B cell (primary cell): ENCODE results near the gene ABCD1. TPM values are rescaled to one million over a fixed set of nuclear protein-coding genes. Genes with fewer than 3 reads are reported as not detected.

Experiments used
- ATAC-seq: fragments of 200-7000 bp; cut with Tn5 transposase; one replicate; pipeline ENCODE4 v1.10.0; 2021; ENCODE audit warnings: low read depth, mild to moderate bottlenecking, moderate number of reproducible peaks, moderate library complexity
- CTCF ChIA-PET: fragments of 350-600 bp; sonication (Branson Sonifier 250); formaldehyde crosslinking; loops from one replicate; lab custom pipeline; 2021; ENCODE audit warnings: antibody characterized with exemption, inconsistent platforms; lab: Charles Lee
- POLR2A ChIA-PET: fragments of 350-600 bp; sonication (Branson Sonifier 250); formaldehyde crosslinking; loops from one replicate; lab custom pipeline; 2021; ENCODE audit warnings: antibody characterized with exemption; lab: Charles Lee
- DNase-seq: peaks from one replicate; pipeline ENCODE4 v3.0.0; 2013
- H2AFZ ChIP-seq: 2 replicates; pipeline ENCODE4 v1.6.1; 2012; ENCODE audit warnings: mild to moderate bottlenecking, low read depth, low read length; ENCODE audit not compliant: insufficient read depth, poor library complexity, severe bottlenecking
- H3K27ac ChIP-seq, 2 donors: 1 replicate in 1 of 2; 2 replicates in 1 of 2; pipeline ENCODE4 v1.5.1; 2012 to 2013; ENCODE audit warnings: low read length in 2 of 2, mild to moderate bottlenecking in 2 of 2, moderate library complexity in 1 of 2
- H3K27me3 ChIP-seq, 4 experiments: fragments of 200-600 bp in 1 of 4; sonication (generic) in 1 of 4; replicated peaks in 1 of 4; 1 replicate in 2 of 4; 2 replicates in 2 of 4; pipeline versions ENCODE4 v1.6.1 to v1.7.0; 2013 to 2016; ENCODE audit warnings: low read length in 3 of 4, mild to moderate bottlenecking in 2 of 4, mixed read lengths in 1 of 4, moderate library complexity in 1 of 4; ENCODE audit not compliant: insufficient read depth in 4 of 4, control insufficient read depth in 3 of 4; ENCODE audit errors: control extremely low read depth in 1 of 4
- H3K36me3 ChIP-seq, 2 experiments: replicated peaks in 1 of 2; 1 replicate in 1 of 2; 2 replicates in 1 of 2; pipeline versions ENCODE4 v1.6.1 to v1.7.1; 2013; ENCODE audit warnings: low read length in 1 of 2; ENCODE audit not compliant: insufficient read depth in 2 of 2, control insufficient read depth in 1 of 2; ENCODE audit errors: control extremely low read depth in 1 of 2, extremely low read depth in 1 of 2
- H3K4me1 ChIP-seq, 2 donors: fragments of 200-600 bp in 1 of 2; sonication (generic) in 1 of 2; 1 replicate in 1 of 2; 2 replicates in 1 of 2; pipeline versions ENCODE4 v1.5.1 to v1.6.1; 2013 to 2017; ENCODE audit warnings: low read length in 2 of 2; ENCODE audit not compliant: control insufficient read depth in 2 of 2, insufficient read depth in 2 of 2
- H3K4me2 ChIP-seq: replicated peaks from 2 replicates; pipeline ENCODE3; 2012; ENCODE audit warnings: mild to moderate bottlenecking, low read depth, low read length; ENCODE audit not compliant: poor library complexity, severe bottlenecking
- H3K4me3 ChIP-seq, 5 experiments: fragments of 200-600 bp in 1 of 5; sonication (generic) in 1 of 5; 1 replicate in 3 of 5; 2 replicates in 2 of 5; pipeline versions ENCODE4 v1.5.1 to v1.7.0; 2011 to 2016; ENCODE audit warnings: low read length in 4 of 5, mild to moderate bottlenecking in 4 of 5, low read depth in 2 of 5, control low read depth in 1 of 5, moderate library complexity in 1 of 5; ENCODE audit not compliant: insufficient read depth in 1 of 5; ENCODE audit errors: control extremely low read depth in 1 of 5, extremely low read depth in 1 of 5
- H3K79me2 ChIP-seq: fragments of 200-600 bp; sonication (generic); one replicate; pipeline ENCODE4 v1.6.0; 2016; ENCODE audit warnings: low read length; ENCODE audit not compliant: control insufficient read depth, insufficient read depth
- H3K9ac ChIP-seq: fragments of 200-600 bp; sonication (generic); 2 replicates; pipeline ENCODE4 v1.6.1; 2017; ENCODE audit warnings: mild to moderate bottlenecking, low read length, moderate library complexity
- H3K9me3 ChIP-seq, 3 donors: one replicate each; pipeline versions ENCODE4 v1.6.1 to v1.7.1; 2013; ENCODE audit warnings: low read length in 2 of 3; ENCODE audit not compliant: control insufficient read depth in 2 of 3, insufficient read depth in 1 of 3; ENCODE audit errors: control extremely low read depth in 1 of 3
- H4K20me1 ChIP-seq: 2 replicates; pipeline ENCODE4 v1.6.0; 2012; ENCODE audit warnings: mild to moderate bottlenecking, low read length; ENCODE audit not compliant: insufficient read depth, control insufficient read depth, poor library complexity, severe bottlenecking
- H3K27ac Mint-ChIP-seq: one replicate; pipeline ENCODE4 v1.8.0; 2021; ENCODE audit warnings: mixed read lengths
- H3K27me3 Mint-ChIP-seq: one replicate; pipeline ENCODE4 v1.8.0; 2021; ENCODE audit warnings: mixed read lengths
- H3K4me1 Mint-ChIP-seq: one replicate; pipeline ENCODE4 v1.8.0; 2021; ENCODE audit warnings: mixed read lengths
- H3K4me3 Mint-ChIP-seq: one replicate; pipeline ENCODE4 v1.8.0; 2021; ENCODE audit warnings: mixed read lengths
- H3K9me3 Mint-ChIP-seq: one replicate; pipeline ENCODE4 v1.8.0; 2022; ENCODE audit warnings: mixed read lengths; ENCODE audit not compliant: insufficient read depth
- EZH2 ChIP-seq: IDR thresholded peaks from 2 replicates; pipeline ENCODE4 v1.6.1; 2012; ENCODE audit warnings: borderline replicate concordance, low read depth, mild to moderate bottlenecking, moderate library complexity, low read length; ENCODE audit not compliant: insufficient read depth, poor library complexity, severe bottlenecking
- WGBS: methylation state at CpG from one replicate; pipeline ENCODE4 v1.1.5; 2013; ENCODE audit warnings: missing lambda C conversion rate; ENCODE audit not compliant: insufficient coverage; 5-methylcytosine and 5-hydroxymethylcytosine counted together
- intact Hi-C: fragments of 100-400 bp; cut with micrococcal nuclease; formaldehyde crosslinking; loops from one replicate; pipeline ENCODE4 v1.10.0; 2022
- polyA plus RNA-seq: library from polyadenylated mRNA; depleted of rRNA; stranded (reverse); fragments of >200 nt; gene quantifications from 2 replicates; pipeline ENCODE4 v1.2.3, GENCODE V29; 2012
- total RNA-seq, 2 donors: library from RNA; stranded (reverse); fragments of 120-200 nt in 1 of 2; gene quantifications; 1 replicate in 1 of 2; 2 replicates in 1 of 2; pipeline versions ENCODE4 v1.2.3 to v1.2.4, GENCODE V29; 2013 to 2022
- TF ChIP-seq, protein P1 (sequence below): fragments of 200-600 bp; IDR thresholded peaks from one replicate; pipeline ENCODE4 v1.8.0; 2022; ENCODE audit warnings: antibody characterized with exemption, mild to moderate bottlenecking

The ABCD1 gene
- total and polyA plus RNA-seq, 2 donors (not counting 1 experiment from before 2014, with no cell fraction given) = 9.7 to 12.2 TPM

- peaks cover 0 to 10% (median 1%) of the 10 kb centered on the region in 4 experiments for H3K27me3 ChIP-seq
- H3K9ac ChIP-seq = no peak overlapping the region
- H3K27ac ChIP-seq = no peak overlapping the region
- no peaks in the 10 kb centered on the region for H3K36me3 ChIP-seq
- ATAC-seq = no peak
- no peak overlapping the region for H3K4me3 ChIP-seq
- CTCF ChIA-PET = interaction anchor here (2.6 kb wide), 1 partner anchor 17 kb away, joined by 6 read pairs; no protein-coding TSS in a partner anchor
- no peak overlapping the region for H3K4me2 ChIP-seq
- POLR2A ChIA-PET = interaction anchor here (0.6 kb wide), 1 partner anchor 613 kb away, joined by 3 read pairs; no protein-coding TSS in a partner anchor
- Mint-ChIP-seq H3K27ac (no peak overlapping the region), H3K4me3 (no peak overlapping the region), H3K9me3 (no peaks in the 10 kb centered on the region), H3K27me3 (peaks cover 2% of the 10 kb centered on the region), H3K4me1 (no peaks in the 10 kb centered on the region)
- H3K79me2 ChIP-seq = no peaks in the 10 kb centered on the region
- peaks cover 0 to 4% of the 10 kb centered on the region in 2 donors for H3K4me1 ChIP-seq
- intact Hi-C loops = no loop called here
- TF ChIP-seq, protein P1, sequence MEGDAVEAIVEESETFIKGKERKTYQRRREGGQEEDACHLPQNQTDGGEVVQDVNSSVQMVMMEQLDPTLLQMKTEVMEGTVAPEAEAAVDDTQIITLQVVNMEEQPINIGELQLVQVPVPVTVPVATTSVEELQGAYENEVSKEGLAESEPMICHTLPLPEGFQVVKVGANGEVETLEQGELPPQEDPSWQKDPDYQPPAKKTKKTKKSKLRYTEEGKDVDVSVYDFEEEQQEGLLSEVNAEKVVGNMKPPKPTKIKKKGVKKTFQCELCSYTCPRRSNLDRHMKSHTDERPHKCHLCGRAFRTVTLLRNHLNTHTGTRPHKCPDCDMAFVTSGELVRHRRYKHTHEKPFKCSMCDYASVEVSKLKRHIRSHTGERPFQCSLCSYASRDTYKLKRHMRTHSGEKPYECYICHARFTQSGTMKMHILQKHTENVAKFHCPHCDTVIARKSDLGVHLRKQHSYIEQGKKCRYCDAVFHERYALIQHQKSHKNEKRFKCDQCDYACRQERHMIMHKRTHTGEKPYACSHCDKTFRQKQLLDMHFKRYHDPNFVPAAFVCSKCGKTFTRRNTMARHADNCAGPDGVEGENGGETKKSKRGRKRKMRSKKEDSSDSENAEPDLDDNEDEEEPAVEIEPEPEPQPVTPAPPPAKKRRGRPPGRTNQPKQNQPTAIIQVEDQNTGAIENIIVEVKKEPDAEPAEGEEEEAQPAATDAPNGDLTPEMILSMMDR = no peak
- no peak for TF ChIP-seq EZH2
- H4K20me1 ChIP-seq = no peaks in the 10 kb centered on the region
- no peak for DNase-seq
- WGBS = 73% methylated on average over 17 of the region's 21 CpGs
- no peaks in the 10 kb centered on the region for H3K9me3 ChIP-seq
- no peak overlapping the region for H2AFZ ChIP-seq
Observed at GRCh38 chrX:153685156-153685536, 39.5 kb upstream of the ABCD1 start.

GRCh38 chrX:153685751-153686696, 38.6 kb upstream of the ABCD1 start:
- Mint-ChIP-seq H3K4me1 (no peaks in the 10 kb centered on the region), H3K27ac (no peak overlapping the region), H3K27me3 (no peaks in the 10 kb centered on the region), H3K9me3 (no peaks in the 10 kb centered on the region), H3K4me3 (peak overlapping the region; percentile 57)
- DNase-seq (no peak), ATAC-seq (no peak)
- no peak overlapping the region for H2AFZ ChIP-seq
- intact Hi-C loops = no loop called here
- H3K4me3 ChIP-seq = no peak overlapping the region
- no peaks in the 10 kb centered on the region for H3K36me3 ChIP-seq
- H3K4me1 ChIP-seq = peaks cover 0 to 4% of the 10 kb centered on the region in 2 donors
- H3K4me2 ChIP-seq = no peak overlapping the region
- H3K9ac ChIP-seq = no peak overlapping the region
- H3K27me3 ChIP-seq = peaks cover 0 to 13% (median 1%) of the 10 kb centered on the region in 4 experiments
- no peak for TF ChIP-seq EZH2
- WGBS = 66% methylated on average over 13 of the region's 24 CpGs
- H4K20me1 ChIP-seq = no peaks in the 10 kb centered on the region
- no peaks in the 10 kb centered on the region for H3K79me2 ChIP-seq
- CTCF ChIA-PET = interaction anchor here (0.5 to 2.6 kb wide), 4 partner anchors 18 to 264 kb away, joined by 3 to 6 read pairs (median 4); no protein-coding TSS in a partner anchor
- no peaks in the 10 kb centered on the region for H3K9me3 ChIP-seq
- no peak overlapping the region for H3K27ac ChIP-seq
- POLR2A ChIA-PET = no interaction called here
